A549 (cell line): ENCODE data around the gene TOX2. TPM values are rescaled to one million over a fixed set of nuclear protein-coding genes. Genes with fewer than 3 reads are reported as not detected.

Experiments
- ATAC-seq, 2 experiments: fragments of 200-7000 bp in 1 of 2; fragments of >200 bp in 1 of 2; cut with Nextera tagmentation in 1 of 2; cut with Tn5 transposase in 1 of 2; 3 replicates each; pipeline versions ENCODE4 v1.8.0 to v1.9.1; 2018 to 2020; ENCODE audit warnings: mild to moderate bottlenecking in 1 of 2, moderate library complexity in 1 of 2
- CTCF ChIA-PET: fragments of 300-600 bp; sonication (Branson Sonifier 250); formaldehyde crosslinking; extraction: SDS; loops from one replicate; lab custom pipeline; 2021; ENCODE audit warnings: antibody characterized with exemption, inconsistent platforms; lab: Yijun Ruan, JAX
- POLR2A ChIA-PET: fragments of 350-600 bp; formaldehyde crosslinking; extraction: SDS; loops from one replicate; lab custom pipeline; 2021; ENCODE audit warnings: antibody characterized with exemption, inconsistent platforms; lab: Yijun Ruan, JAX
- DNase-seq, 2 experiments: peaks; one replicate each; pipeline versions ENCODE4 v3.0.0 to v3.0.0-alpha.2; 2011 to 2016; ENCODE audit warnings: low read depth in 1 of 2, low spot score in 1 of 2
- FAIRE-seq: peaks from 2 replicates; lab custom pipeline; 2011; peaks lifted over from hg19 to GRCh38; lab: Jason Lieb, UNC
- H3K27ac ChIP-seq, 2 experiments: fragments of >200 bp; sonication (Bioruptor Twin); formaldehyde crosslinking; 3 replicates each; pipeline ENCODE4 v1.5.1; 2016 to 2017
- H3K4me1 ChIP-seq: fragments of >200 bp; sonication (Bioruptor Twin); formaldehyde crosslinking; 3 replicates; pipeline ENCODE4 v1.6.1; 2016
- H3K4me2 ChIP-seq: fragments of >200 bp; sonication (Bioruptor Twin); formaldehyde crosslinking; 3 replicates; pipeline ENCODE4 v1.6.1; 2016
- H3K4me3 ChIP-seq: fragments of >200 bp; sonication (Bioruptor Twin); formaldehyde crosslinking; 3 replicates; pipeline ENCODE4 v1.5.1; 2016
- H3K9me3 ChIP-seq: fragments of >200 bp; sonication (Bioruptor Twin); formaldehyde crosslinking; 3 replicates; pipeline ENCODE4 v1.6.1; 2016
- CBX2 ChIP-seq: fragments of 200-600 bp; sonication (generic); IDR thresholded peaks from 2 replicates; pipeline ENCODE4 v1.6.1; 2016; ENCODE audit warnings: low read depth, mild to moderate bottlenecking, borderline replicate concordance
- CBX8 ChIP-seq: fragments of 200-600 bp; sonication (generic); IDR thresholded peaks from 2 replicates; pipeline ENCODE4 v1.6.1; 2016
- CTCF ChIP-seq: fragments of >200 bp; sonication (Bioruptor Twin); formaldehyde crosslinking; IDR thresholded peaks from 3 replicates; pipeline ENCODE4 v1.5.1; 2016
- E2F6 ChIP-seq: IDR thresholded peaks from 2 replicates; pipeline ENCODE4 v1.6.1; 2012; ENCODE audit warnings: low read depth, borderline replicate concordance
- EHMT2 ChIP-seq: fragments of 200-600 bp; sonication (generic); IDR thresholded peaks from 2 replicates; pipeline ENCODE4 v1.6.1; 2016; ENCODE audit warnings: antibody characterized with exemption, low read depth, mild to moderate bottlenecking, moderate library complexity
- EP300 ChIP-seq, 2 experiments: fragments of >200 bp; sonication (Bioruptor Twin); formaldehyde crosslinking; IDR thresholded peaks; 2 replicates in 1 of 2; 3 replicates in 1 of 2; pipeline ENCODE4 v1.6.1; 2016 to 2017
- GATA3 ChIP-seq: IDR thresholded peaks from 2 replicates; pipeline ENCODE4 v1.6.1; 2012; ENCODE audit warnings: borderline replicate concordance
- HDAC2 ChIP-seq: fragments of 200-600 bp; sonication (generic); IDR thresholded peaks from 2 replicates; pipeline ENCODE4 v1.6.1; 2016
- HMGXB4 ChIP-seq: fragments of 250-450 bp; sonication (Bioruptor Pico); IDR thresholded peaks from 2 replicates; pipeline ENCODE4 v1.5.0; 2021; ENCODE audit warnings: mild to moderate bottlenecking, moderate library complexity, borderline replicate concordance
- HOXB13 ChIP-seq: fragments of 250-450 bp; sonication (Bioruptor Pico); IDR thresholded peaks from 2 replicates; pipeline ENCODE4 v1.5.0; 2020; ENCODE audit warnings: low read depth, mild to moderate bottlenecking, moderate library complexity
- JUN ChIP-seq, 2 experiments: fragments of >200 bp; sonication (Bioruptor Twin); formaldehyde crosslinking; IDR thresholded peaks; 2 replicates in 1 of 2; 3 replicates in 1 of 2; pipeline ENCODE4 v1.6.1; 2016 to 2017
- KDM5A ChIP-seq: fragments of 200-600 bp; sonication (generic); IDR thresholded peaks from 2 replicates; pipeline ENCODE4 v1.6.1; 2016; ENCODE audit warnings: antibody characterized with exemption, mild to moderate bottlenecking
- MAX ChIP-seq: IDR thresholded peaks from 2 replicates; pipeline ENCODE4 v1.6.1; 2012
- MAZ ChIP-seq: fragments of 150-350 bp; IDR thresholded peaks from 2 replicates; pipeline ENCODE4 v1.6.1; 2014; ENCODE audit warnings: antibody characterized with exemption, low read depth, low read length, borderline replicate concordance
- MYC ChIP-seq: IDR thresholded peaks from 2 replicates; pipeline ENCODE4 v1.6.1; 2012; ENCODE audit warnings: mild to moderate bottlenecking, inconsistent platforms, low read length, improper control_type of control experiment, borderline replicate concordance
- NFE2L2 ChIP-seq: fragments of 150-350 bp; conservative IDR thresholded peaks from 2 replicates; pipeline ENCODE4 v1.6.1; 2014; ENCODE audit warnings: low read length
- NR3C1 ChIP-seq: fragments of >200 bp; sonication (Bioruptor Twin); formaldehyde crosslinking; IDR thresholded peaks from 3 replicates; pipeline ENCODE4 v1.6.1; 2017
- RAD21 ChIP-seq, 2 experiments: fragments of >200 bp in 1 of 2; sonication (Bioruptor Twin) in 1 of 2; formaldehyde crosslinking in 1 of 2; IDR thresholded peaks in 1 of 2; conservative IDR thresholded peaks in 1 of 2; 2 replicates in 1 of 2; 3 replicates in 1 of 2; pipeline ENCODE4 v1.6.1; 2012 to 2018; ENCODE audit warnings: inconsistent platforms in 1 of 2
- REST ChIP-seq: fragments of 200-600 bp; sonication (generic); IDR thresholded peaks from 2 replicates; pipeline ENCODE4 v1.6.1; 2016; ENCODE audit warnings: antibody characterized with exemption, mild to moderate bottlenecking, moderate library complexity
- RNF2 ChIP-seq: fragments of 200-600 bp; sonication (generic); IDR thresholded peaks from 2 replicates; pipeline ENCODE4 v1.6.1; 2016; ENCODE audit warnings: low read depth, mild to moderate bottlenecking, antibody characterized with exemption, moderate library complexity, borderline replicate concordance
- TFCP2L1 ChIP-seq: fragments of 250-450 bp; sonication (Bioruptor Pico); IDR thresholded peaks from 2 replicates; pipeline ENCODE4 v1.5.0; 2021; ENCODE audit warnings: mild to moderate bottlenecking
- TP53 ChIP-seq: fragments of 250-450 bp; sonication (Bioruptor Pico); IDR thresholded peaks from 2 replicates; pipeline ENCODE4 v1.5.0; 2021; ENCODE audit warnings: mild to moderate bottlenecking, moderate library complexity
- ZC3H11A ChIP-seq: fragments of 450-650 bp; IDR thresholded peaks from 2 replicates; pipeline ENCODE4 v1.6.1; 2014; ENCODE audit warnings: antibody characterized with exemption, mild to moderate bottlenecking
- ZSCAN20 ChIP-seq: fragments of 250-450 bp; sonication (Bioruptor Pico); IDR thresholded peaks from 2 replicates; pipeline ENCODE4 v1.8.0; 2022; ENCODE audit warnings: mild to moderate bottlenecking, moderate library complexity
- WGBS: methylation state at CpG from one replicate; pipeline ENCODE4 v1.1.6; 2017; ENCODE audit errors: missing lambda C conversion rate; 5-methylcytosine and 5-hydroxymethylcytosine counted together
- polyA plus RNA-seq, 4 experiments: library from polyadenylated mRNA; depleted of rRNA in 3 of 4; stranded (reverse); fragments of >200 nt; fragmentation: RNase III in 1 of 4; extraction: RNeasy Plus Mini Kit Qiagen cat#74134 plus additional on column Dnase treatment in 1 of 4; gene quantifications; 2 replicates in 3 of 4; 3 replicates in 1 of 4; pipeline ENCODE4 v1.2.3, GENCODE V29; 2011 to 2017

TOX2 gene
- polyA plus RNA-seq, 2 of the 4 experiments (the other 2 are of a cell fraction): 2.5 to 5.3 TPM

- H3K4me1 ChIP-seq: no peaks in the 10 kb centered on the region
- FAIRE-seq (no peak), ATAC-seq (no peak), DNase-seq (no peak)
- WGBS: 78% methylated on average over 15 of the region's 15 CpGs
- ChIA-PET POLR2A (no interaction called here), CTCF (interaction anchor here (1.3 to 1.4 kb wide), 2 partner anchors 12 to 42 kb away, joined by 4 to 6 read pairs; no protein-coding TSS in a partner anchor)
- H3K9me3 ChIP-seq: no peaks in the 10 kb centered on the region
- no peak overlapping the region for H3K27ac ChIP-seq
- H3K4me2 ChIP-seq: no peak overlapping the region
- H3K4me3 ChIP-seq: no peak overlapping the region
- no peak for TF ChIP-seq JUN (IDR thresholded peaks at IDR 0.05)
- no peak for TF ChIP-seq HOXB13 (CRISPR knock-in tag)
- no peak for TF ChIP-seq HDAC2
- TF ChIP-seq CBX2: no peak
- no peak for TF ChIP-seq TFCP2L1 (CRISPR knock-in tag)
- no peak for TF ChIP-seq EHMT2
- no peak for TF ChIP-seq RAD21 (conservative IDR thresholded peaks at IDR 0.05 in 1 of 2, IDR thresholded peaks at IDR 0.05 in 1 of 2)
- TF ChIP-seq EP300 (IDR thresholded peaks at IDR 0.05): no peak
- TF ChIP-seq MYC: no peak
- no peak for TF ChIP-seq ZSCAN20 (CRISPR knock-in tag)
- no peak for TF ChIP-seq NFE2L2
- TF ChIP-seq NR3C1: no peak
- no peak for TF ChIP-seq MAX
- no peak for TF ChIP-seq MAZ
- no peak for TF ChIP-seq GATA3
- TF ChIP-seq CBX8: no peak
- TF ChIP-seq ZC3H11A: no peak
- no peak for TF ChIP-seq RNF2
- TF ChIP-seq TP53 (CRISPR knock-in tag): no peak
- TF ChIP-seq CTCF: no peak
These were observed 124.0 kb downstream of the TOX2 start for GRCh38 chr20:44038681-44039123.

GRCh38 chr20:44039147-44039546 lies 124.5 kb downstream of the TOX2 start:
- Histone ChIP-seq H3K4me1 (no peaks in the 10 kb centered on the region), H3K9me3 (no peaks in the 10 kb centered on the region), H3K4me2 (no peak overlapping the region)
- FAIRE-seq (no peak), ATAC-seq (no peak)
- 50% methylated on average over 1 of the region's 1 CpG for WGBS
- TF ChIP-seq HMGXB4 (CRISPR knock-in tag): no peak
- no peak for TF ChIP-seq RNF2
- TF ChIP-seq NR3C1: no peak
- TF ChIP-seq KDM5A: no peak
- no peak for TF ChIP-seq E2F6
- TF ChIP-seq REST: no peak
- TF ChIP-seq RAD21 (conservative IDR thresholded peaks at IDR 0.05 in 1 of 2, IDR thresholded peaks at IDR 0.05 in 1 of 2): no peak
- no peak for TF ChIP-seq EHMT2
- TF ChIP-seq, all 56 proteins: peak for 0
- DNase-seq: no peak
- Histone ChIP-seq H3K27ac (no peak overlapping the region), H3K4me3 (no peak overlapping the region)
- ChIA-PET POLR2A (no interaction called here), CTCF (interaction anchor here (1.3 to 1.4 kb wide), 2 partner anchors 12 to 41 kb away, joined by 4 to 6 read pairs; no protein-coding TSS in a partner anchor)
